WTC11 (cell line): ENCODE results near the gene ZNF747.

Source experiments
- CREM ChIP-seq: sonication (generic); formaldehyde crosslinking; IDR thresholded peaks from 2 replicates; pipeline ENCODE4 v1.8.1; 2022; ENCODE audit warnings: mild to moderate bottlenecking, missing genetic modification reagents, moderate library complexity
- ETV6 ChIP-seq: sonication (generic); formaldehyde crosslinking; IDR thresholded peaks from 2 replicates; pipeline ENCODE4 v1.8.1; 2022; ENCODE audit warnings: mild to moderate bottlenecking, missing genetic modification reagents
- NFYB ChIP-seq: sonication (generic); formaldehyde crosslinking; conservative IDR thresholded peaks from 2 replicates; pipeline ENCODE4 v1.8.0; 2022; ENCODE audit warnings: low read depth, missing genetic modification reagents
- ZNF232 ChIP-seq: sonication (generic); formaldehyde crosslinking; IDR thresholded peaks from 2 replicates; pipeline ENCODE4 v1.8.0; 2022; ENCODE audit warnings: mild to moderate bottlenecking, missing genetic modification reagents
- TF ChIP-seq, protein P1 (sequence below): fragments of 200-600 bp; IDR thresholded peaks from 2 replicates; pipeline ENCODE4 v1.8.0; 2022; ENCODE audit warnings: antibody characterized with exemption
- TF ChIP-seq, protein P2 (sequence below): sonication (generic); formaldehyde crosslinking; IDR thresholded peaks from 2 replicates; pipeline ENCODE4 v1.8.1; 2022; ENCODE audit warnings: low read depth, mild to moderate bottlenecking, moderate library complexity, missing genetic modification reagents, borderline replicate concordance
- TF ChIP-seq, protein P3 (sequence below): sonication (generic); formaldehyde crosslinking; IDR thresholded peaks from 2 replicates; pipeline ENCODE4 v1.8.1; 2023; ENCODE audit warnings: mild to moderate bottlenecking, missing genetic modification reagents, moderate library complexity

DNA sequence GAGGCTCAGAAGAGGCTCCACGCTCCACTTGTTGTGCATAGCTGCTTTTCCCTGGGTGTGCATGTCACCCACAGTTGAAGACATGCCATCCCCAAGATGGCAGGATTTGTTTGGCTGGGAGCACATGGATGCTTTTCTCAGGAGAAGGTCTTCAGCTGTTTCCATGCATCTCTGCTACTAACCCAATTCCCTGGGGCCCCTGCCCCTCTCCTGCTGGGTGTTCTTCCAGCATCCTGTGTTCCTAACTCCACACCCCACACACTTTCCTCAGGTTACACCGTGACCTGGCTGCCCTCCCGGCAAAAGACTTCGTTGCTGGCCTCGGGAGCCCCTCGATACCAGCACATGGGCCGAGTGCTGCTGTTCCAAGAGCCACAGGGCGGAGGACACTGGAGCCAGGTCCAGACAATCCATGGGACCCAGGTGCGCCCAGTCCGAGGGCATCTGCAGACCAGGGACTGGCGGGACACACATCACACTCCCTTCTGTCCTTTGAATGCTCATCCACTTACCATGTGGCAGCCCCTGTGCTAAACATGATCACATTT, 40.6 kb downstream of the ZNF747 start:
- TF ChIP-seq, protein P1, sequence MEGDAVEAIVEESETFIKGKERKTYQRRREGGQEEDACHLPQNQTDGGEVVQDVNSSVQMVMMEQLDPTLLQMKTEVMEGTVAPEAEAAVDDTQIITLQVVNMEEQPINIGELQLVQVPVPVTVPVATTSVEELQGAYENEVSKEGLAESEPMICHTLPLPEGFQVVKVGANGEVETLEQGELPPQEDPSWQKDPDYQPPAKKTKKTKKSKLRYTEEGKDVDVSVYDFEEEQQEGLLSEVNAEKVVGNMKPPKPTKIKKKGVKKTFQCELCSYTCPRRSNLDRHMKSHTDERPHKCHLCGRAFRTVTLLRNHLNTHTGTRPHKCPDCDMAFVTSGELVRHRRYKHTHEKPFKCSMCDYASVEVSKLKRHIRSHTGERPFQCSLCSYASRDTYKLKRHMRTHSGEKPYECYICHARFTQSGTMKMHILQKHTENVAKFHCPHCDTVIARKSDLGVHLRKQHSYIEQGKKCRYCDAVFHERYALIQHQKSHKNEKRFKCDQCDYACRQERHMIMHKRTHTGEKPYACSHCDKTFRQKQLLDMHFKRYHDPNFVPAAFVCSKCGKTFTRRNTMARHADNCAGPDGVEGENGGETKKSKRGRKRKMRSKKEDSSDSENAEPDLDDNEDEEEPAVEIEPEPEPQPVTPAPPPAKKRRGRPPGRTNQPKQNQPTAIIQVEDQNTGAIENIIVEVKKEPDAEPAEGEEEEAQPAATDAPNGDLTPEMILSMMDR = no peak
- TF ChIP-seq CREM (no peak), NFYB (CRISPR knock-in tag) (no peak), ETV6 (CRISPR knock-in tag) (no peak), ZNF232 (CRISPR knock-in tag) (no peak)
- TF ChIP-seq, protein P2, sequence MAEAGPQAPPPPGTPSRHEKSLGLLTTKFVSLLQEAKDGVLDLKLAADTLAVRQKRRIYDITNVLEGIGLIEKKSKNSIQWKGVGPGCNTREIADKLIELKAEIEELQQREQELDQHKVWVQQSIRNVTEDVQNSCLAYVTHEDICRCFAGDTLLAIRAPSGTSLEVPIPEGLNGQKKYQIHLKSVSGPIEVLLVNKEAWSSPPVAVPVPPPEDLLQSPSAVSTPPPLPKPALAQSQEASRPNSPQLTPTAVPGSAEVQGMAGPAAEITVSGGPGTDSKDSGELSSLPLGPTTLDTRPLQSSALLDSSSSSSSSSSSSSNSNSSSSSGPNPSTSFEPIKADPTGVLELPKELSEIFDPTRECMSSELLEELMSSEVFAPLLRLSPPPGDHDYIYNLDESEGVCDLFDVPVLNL = no peak
- TF ChIP-seq, protein P3, sequence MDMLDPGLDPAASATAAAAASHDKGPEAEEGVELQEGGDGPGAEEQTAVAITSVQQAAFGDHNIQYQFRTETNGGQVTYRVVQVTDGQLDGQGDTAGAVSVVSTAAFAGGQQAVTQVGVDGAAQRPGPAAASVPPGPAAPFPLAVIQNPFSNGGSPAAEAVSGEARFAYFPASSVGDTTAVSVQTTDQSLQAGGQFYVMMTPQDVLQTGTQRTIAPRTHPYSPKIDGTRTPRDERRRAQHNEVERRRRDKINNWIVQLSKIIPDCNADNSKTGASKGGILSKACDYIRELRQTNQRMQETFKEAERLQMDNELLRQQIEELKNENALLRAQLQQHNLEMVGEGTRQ = no peak
